ENCODE results near the gene CTNNA3. TPM values are rescaled to one million over a fixed set of nuclear protein-coding genes. Genes with fewer than 3 reads are reported as not detected.

Gene CTNNA3
- total RNA-seq, 1 experiment from 2014 or later: 0.20 TPM

GRCh38 chr10:66782144-66782543 is 913.9 kb downstream of the CTNNA3 start:
- Mint-ChIP-seq H3K27me3 (ENCODE audit: insufficient read depth, unreplicated experiment) (no peaks in the 10 kb centered on the region), H3K4me3 (ENCODE audit: unreplicated experiment) (no peak overlapping the region), H3K4me1 (ENCODE audit: low read depth, unreplicated experiment) (no peaks in the 10 kb centered on the region), H3K27ac (ENCODE audit: unreplicated experiment) (no peak overlapping the region), H3K36me3 (ENCODE audit: insufficient read depth, unreplicated experiment) (no peaks in the 10 kb centered on the region), H3K9me3 (ENCODE audit: unreplicated experiment) (no peaks in the 10 kb centered on the region)
- H3K4me1 ChIP-seq: no peaks in the 10 kb centered on the region
- no TSS peak for BruUV-seq (replicated peaks)
- no peak for TF ChIP-seq CTCF (IDR thresholded peaks at IDR 0.05; ENCODE audit: insufficient read depth in 1 of 2, low read depth in 1 of 2, low read length in 1 of 2, severe bottlenecking in 1 of 2, unreplicated experiment in 1 of 2)
- no peak for DNase-seq
- ChIA-PET CTCF (no interaction called here), POLR2A (no interaction called here)
- H3K4me3 ChIP-seq (ENCODE audit: low read depth, low read length): no peak overlapping the region
- intact Hi-C loops (cut with micrococcal nuclease; ENCODE audit: unreplicated experiment): no loop called here
- no peaks in the 10 kb centered on the region for H3K27me3 ChIP-seq (replicated peaks; ENCODE audit: control insufficient read depth, insufficient read depth, low read length)
- no peaks in the 10 kb centered on the region for H3K9me3 ChIP-seq
- no peaks in the 10 kb centered on the region for H3K36me3 ChIP-seq (ENCODE audit: control insufficient read depth, insufficient read depth, low read length)

GRCh38 chr10:66780796-66781195 is 915.2 kb downstream of the CTNNA3 start:
- Mint-ChIP-seq H3K4me3 (ENCODE audit: unreplicated experiment) (no peak overlapping the region), H3K27me3 (ENCODE audit: insufficient read depth, unreplicated experiment) (no peaks in the 10 kb centered on the region), H3K27ac (ENCODE audit: unreplicated experiment) (no peak overlapping the region), H3K4me1 (ENCODE audit: low read depth, unreplicated experiment) (no peaks in the 10 kb centered on the region), H3K9me3 (ENCODE audit: unreplicated experiment) (no peaks in the 10 kb centered on the region), H3K36me3 (ENCODE audit: insufficient read depth, unreplicated experiment) (no peaks in the 10 kb centered on the region)
- BruUV-seq (replicated peaks): no TSS peak
- H3K9me3 ChIP-seq: no peaks in the 10 kb centered on the region
- no peak for TF ChIP-seq CTCF (IDR thresholded peaks at IDR 0.05; ENCODE audit: insufficient read depth in 1 of 2, low read depth in 1 of 2, low read length in 1 of 2, severe bottlenecking in 1 of 2, unreplicated experiment in 1 of 2)
- H3K27me3 ChIP-seq (replicated peaks; ENCODE audit: control insufficient read depth, insufficient read depth, low read length): no peaks in the 10 kb centered on the region
- CTCF ChIA-PET: no interaction called here
- POLR2A ChIA-PET: no interaction called here
- H3K4me1 ChIP-seq: no peaks in the 10 kb centered on the region
- no peaks in the 10 kb centered on the region for H3K36me3 ChIP-seq (ENCODE audit: control insufficient read depth, insufficient read depth, low read length)
- no peak overlapping the region for H3K4me3 ChIP-seq (ENCODE audit: low read depth, low read length)
- intact Hi-C loops (cut with micrococcal nuclease; ENCODE audit: unreplicated experiment): no loop called here
- no peak for DNase-seq

- Histone ChIP-seq H3K9me3 (no peaks in the 10 kb centered on the region), H3K4me1 (no peaks in the 10 kb centered on the region), H3K4me3 (ENCODE audit: low read depth, low read length) (no peak overlapping the region), H3K27me3 (replicated peaks; ENCODE audit: control insufficient read depth, insufficient read depth, low read length) (no peaks in the 10 kb centered on the region), H3K36me3 (ENCODE audit: control insufficient read depth, insufficient read depth, low read length) (no peaks in the 10 kb centered on the region)
- BruUV-seq (replicated peaks): no TSS peak
- no peak overlapping the region for H3K4me3 Mint-ChIP-seq (ENCODE audit: unreplicated experiment)
- no peaks in the 10 kb centered on the region for H3K36me3 Mint-ChIP-seq (ENCODE audit: insufficient read depth, unreplicated experiment)
- TF ChIP-seq CTCF (IDR thresholded peaks at IDR 0.05; ENCODE audit: insufficient read depth in 1 of 2, low read depth in 1 of 2, low read length in 1 of 2, severe bottlenecking in 1 of 2, unreplicated experiment in 1 of 2): no peak
- POLR2A ChIA-PET: no interaction called here
- H3K4me1 Mint-ChIP-seq (ENCODE audit: low read depth, unreplicated experiment): no peaks in the 10 kb centered on the region
- no peaks in the 10 kb centered on the region for H3K9me3 Mint-ChIP-seq (ENCODE audit: unreplicated experiment)
- intact Hi-C loops (cut with micrococcal nuclease; ENCODE audit: unreplicated experiment): no loop called here
- H3K27me3 Mint-ChIP-seq (ENCODE audit: insufficient read depth, unreplicated experiment): no peaks in the 10 kb centered on the region
- CTCF ChIA-PET: no interaction called here
- no peak overlapping the region for H3K27ac Mint-ChIP-seq (ENCODE audit: unreplicated experiment)
- no peak for DNase-seq
Observed at GRCh38 chr10:66778351-66778750, 917.6 kb downstream of the CTNNA3 start.

All from Caco-2 (cell line).